NCI-H2171 treated with DMSO at 0.1 percent for 48 hours (cell line): ENCODE results near the gene TTC34.
"Not testable (repeated sequence)": the region's sequence is repeated elsewhere in the genome, so short reads cannot be mapped to it uniquely, and the experiment has no call there.

ENCODE experiments used
- DNase-seq: peaks from one replicate; lab custom pipeline; 2025; lab: John Stamatoyannopoulos, UW

The TTC34 gene

GRCh38 chr1:2628191-2628932 lies 173.1 kb downstream of the TTC34 start:
- no peak for DNase-seq

- no peak for DNase-seq
Measured at GRCh38 chr1:2627746-2628145, 173.7 kb downstream of the TTC34 start.

- not testable (repeated sequence) for DNase-seq
Measured at GRCh38 chr1:2625748-2626147, 175.7 kb downstream of the TTC34 start.

GRCh38 chr1:2625311-2625710 lies 176.2 kb downstream of the TTC34 start:
- no peak for DNase-seq

GRCh38 chr1:2624735-2625300 lies 176.7 kb downstream of the TTC34 start:
- no peak for DNase-seq

- DNase-seq, result no peak
Measured at GRCh38 chr1:2623571-2624337, 177.7 kb downstream of the TTC34 start.

GRCh38 chr1:2617971-2618470 lies 183.5 kb downstream of the TTC34 start:
- peak; percentile 46 for DNase-seq

GRCh38 chr1:2614145-2614544 lies 187.3 kb downstream of the TTC34 start:
- no peak for DNase-seq

- no peak for DNase-seq
Measured at GRCh38 chr1:2612591-2613365, 188.7 kb downstream of the TTC34 start.

- DNase-seq, result no peak
Measured at GRCh38 chr1:2611621-2612437, 189.7 kb downstream of the TTC34 start.

GRCh38 chr1:2611031-2611501 lies 190.4 kb downstream of the TTC34 start:
- no peak for DNase-seq

GRCh38 chr1:2610036-2610959 lies 191.2 kb downstream of the TTC34 start:
- no peak for DNase-seq

GRCh38 chr1:2609319-2610035 lies 192.0 kb downstream of the TTC34 start:
- no peak for DNase-seq

- DNase-seq, result no peak
Measured at GRCh38 chr1:2607641-2608091, 193.8 kb downstream of the TTC34 start.

- DNase-seq, result no peak
Measured at GRCh38 chr1:2606881-2607621, 194.4 kb downstream of the TTC34 start.

GRCh38 chr1:2606396-2606880 lies 195.1 kb downstream of the TTC34 start:
- DNase-seq, result no peak

- DNase-seq, result peak; percentile 26
Measured at GRCh38 chr1:2605509-2606395, 195.7 kb downstream of the TTC34 start.
